Measurements from ENCODE around the gene FGGY. TPM values are rescaled to one million over a fixed set of nuclear protein-coding genes. Genes with fewer than 3 reads are reported as not detected.

FGGY gene
- total RNA-seq, 1 experiment from 2014 or later = 14.6 TPM

DNA sequence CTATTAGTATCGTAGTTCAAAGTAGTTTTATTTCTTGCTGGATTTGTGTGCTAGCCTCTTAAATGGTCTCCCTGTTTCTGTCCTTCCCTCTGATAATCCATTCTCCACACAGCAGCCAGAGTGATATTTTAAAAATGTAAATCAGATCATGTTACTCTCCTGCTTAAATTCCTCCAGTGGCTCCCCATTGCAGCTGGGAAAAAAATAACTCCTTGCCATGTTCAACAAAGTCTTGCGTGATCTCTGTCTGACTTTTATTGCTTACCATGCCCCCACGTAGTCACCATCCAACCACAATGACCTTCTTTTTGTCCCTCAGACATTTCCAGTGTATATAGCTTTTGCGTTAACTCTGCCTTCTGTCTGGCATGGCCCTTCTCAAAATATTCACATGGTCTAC lies 178.8 kb downstream of the FGGY start:
- Histone ChIP-seq H4K91ac (ENCODE audit: insufficient read length, low read depth, low read length) (no peak overlapping the region), H3K79me1 (ENCODE audit: insufficient read depth, low read depth, low read length, poor library complexity, severe bottlenecking) (no peaks in the 10 kb centered on the region), H3K18ac (ENCODE audit: insufficient read length, low read depth, low read length) (no peak overlapping the region), H3K23ac (ENCODE audit: insufficient read length, low read depth, low read length) (no peak overlapping the region), H3K56ac (ENCODE audit: insufficient read length, low read depth, low read length) (no peak overlapping the region), H3K27me3 (ENCODE audit: insufficient read depth, low read length) (no peaks in the 10 kb centered on the region), H3K9ac (ENCODE audit: extremely low read depth, insufficient read length, low read length) (no peak overlapping the region), H3K27ac (ENCODE audit: insufficient read length, low read depth, low read length) (no peak overlapping the region), H2BK120ac (ENCODE audit: low read depth, low read length, poor library complexity, severe bottlenecking) (no peak overlapping the region), H3K9me3 (ENCODE audit: control insufficient read depth, low read depth, low read length) (no peaks in the 10 kb centered on the region), H3K4me1 (ENCODE audit: insufficient read depth, low read length) (no peaks in the 10 kb centered on the region), H4K8ac (replicated peaks; ENCODE audit: insufficient read length, low read depth, low read length) (no peak overlapping the region), H2AFZ (ENCODE audit: low read length) (no peak overlapping the region), H3K14ac (ENCODE audit: insufficient read depth, low read length) (no peak overlapping the region), H2AK5ac (ENCODE audit: insufficient read length, low read length) (no peak overlapping the region), H4K5ac (ENCODE audit: insufficient read length, low read depth, low read length) (no peak overlapping the region), H2BK12ac (ENCODE audit: insufficient read length, low read depth, low read length) (no peak overlapping the region), H2BK20ac (ENCODE audit: low read depth, low read length, poor library complexity, severe bottlenecking) (no peak overlapping the region), H3K4ac (ENCODE audit: low read depth, low read length) (no peak overlapping the region), H2BK5ac (ENCODE audit: insufficient read length, low read length) (no peak overlapping the region), H3T11ph (ENCODE audit: low read length) (no peak overlapping the region), H2BK15ac (ENCODE audit: low read depth, low read length) (no peak overlapping the region), H3K79me2 (ENCODE audit: insufficient read depth, low read length) (no peaks in the 10 kb centered on the region), H3K4me2 (ENCODE audit: insufficient read depth, insufficient read length, low read length) (no peak overlapping the region), H3K23me2 (ENCODE audit: insufficient read length, low read depth, low read length, poor library complexity, severe bottlenecking) (no peaks in the 10 kb centered on the region), H4K20me1 (ENCODE audit: control insufficient read depth, insufficient read depth, insufficient read length) (no peaks in the 10 kb centered on the region)
- TF ChIP-seq, protein P1, sequence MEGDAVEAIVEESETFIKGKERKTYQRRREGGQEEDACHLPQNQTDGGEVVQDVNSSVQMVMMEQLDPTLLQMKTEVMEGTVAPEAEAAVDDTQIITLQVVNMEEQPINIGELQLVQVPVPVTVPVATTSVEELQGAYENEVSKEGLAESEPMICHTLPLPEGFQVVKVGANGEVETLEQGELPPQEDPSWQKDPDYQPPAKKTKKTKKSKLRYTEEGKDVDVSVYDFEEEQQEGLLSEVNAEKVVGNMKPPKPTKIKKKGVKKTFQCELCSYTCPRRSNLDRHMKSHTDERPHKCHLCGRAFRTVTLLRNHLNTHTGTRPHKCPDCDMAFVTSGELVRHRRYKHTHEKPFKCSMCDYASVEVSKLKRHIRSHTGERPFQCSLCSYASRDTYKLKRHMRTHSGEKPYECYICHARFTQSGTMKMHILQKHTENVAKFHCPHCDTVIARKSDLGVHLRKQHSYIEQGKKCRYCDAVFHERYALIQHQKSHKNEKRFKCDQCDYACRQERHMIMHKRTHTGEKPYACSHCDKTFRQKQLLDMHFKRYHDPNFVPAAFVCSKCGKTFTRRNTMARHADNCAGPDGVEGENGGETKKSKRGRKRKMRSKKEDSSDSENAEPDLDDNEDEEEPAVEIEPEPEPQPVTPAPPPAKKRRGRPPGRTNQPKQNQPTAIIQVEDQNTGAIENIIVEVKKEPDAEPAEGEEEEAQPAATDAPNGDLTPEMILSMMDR (conservative IDR thresholded peaks at IDR 0.05) = no peak
- 0 out of 7 replicates have a peak overlapping the region, but pooled peaks of 1 of the 3 experiments have one; percentile 32 for H3K27ac Mint-ChIP-seq
- H3K4me1 Mint-ChIP-seq = 0 out of 4 replicates have a peak, but pooled peaks cover 0 to 6% of the 10 kb centered on the region in 2 experiments
- H3K4me3 Mint-ChIP-seq = no peak overlapping the region
- peaks cover 5 to 13% (median 6%) of the 10 kb centered on the region in 3 experiments; a peak in 6 of 7 replicates for H3K36me3 Mint-ChIP-seq (ENCODE audit: insufficient read depth in 1 of 3, low read depth in 3 of 3)
- no peak for DNase-seq
- no peaks in the 10 kb centered on the region for H3K27me3 Mint-ChIP-seq (ENCODE audit: low read depth)
- H3K9me3 Mint-ChIP-seq = peaks cover 3 to 4% of the 10 kb centered on the region in 2 experiments; a peak in 4 of 5 replicates
- WGBS (ENCODE audit: extremely low coverage, insufficient read length, low lambda C conversion rate) = no CpG with 5 or more reads among the region's 4 CpGs
